ENCODE data around the gene SLC3A2. TPM values are rescaled to one million over a fixed set of nuclear protein-coding genes. Genes with fewer than 3 reads are reported as not detected.

SLC3A2 gene
- total RNA-seq, 1 experiment from 2014 or later = 334 TPM

GRCh38 chr11:62880803-62881578 is at the start of gene SLC3A2 (continued):
- no peak for TF ChIP-seq ZNF532 (CRISPR knock-in tag; IDR thresholded peaks at IDR 0.05; ENCODE audit: borderline replicate concordance)
- no peak for TF ChIP-seq ATF2 (CRISPR knock-in tag; IDR thresholded peaks at IDR 0.05; ENCODE audit: borderline replicate concordance, low read depth)
- no peak for TF ChIP-seq ZNF512 (CRISPR knock-in tag; IDR thresholded peaks at IDR 0.05; ENCODE audit: borderline replicate concordance)
- TF ChIP-seq ZBTB43 (CRISPR knock-in tag; IDR thresholded peaks at IDR 0.05) = no peak
- peak; percentile 55; the same call in 1 of the 2 replicates for TF ChIP-seq USF1 (CRISPR knock-in tag; IDR thresholded peaks at IDR 0.05)
- 0 out of 2 replicates have a peak, but pooled peaks have one; percentile 89 for TF ChIP-seq JUN (CRISPR knock-in tag; IDR thresholded peaks at IDR 0.05)
- TF ChIP-seq E2F1 (CRISPR knock-in tag; IDR thresholded peaks at IDR 0.05) = no peak
- peak; percentile 45; the same call in 1 of the 2 replicates for TF ChIP-seq GABPB1 (CRISPR knock-in tag; IDR thresholded peaks at IDR 0.05)
- no peak for TF ChIP-seq MYBL2 (CRISPR knock-in tag; IDR thresholded peaks at IDR 0.05)
- peak; percentile 72 for TF ChIP-seq FOXP4 (CRISPR knock-in tag; IDR thresholded peaks at IDR 0.05)
- TF ChIP-seq AR (CRISPR knock-in tag; IDR thresholded peaks at IDR 0.05) = 0 out of 2 replicates have a peak, but pooled peaks have one; percentile 23
- no peak for TF ChIP-seq USF2 (CRISPR knock-in tag; IDR thresholded peaks at IDR 0.05)
- TF ChIP-seq NFATC4 (CRISPR knock-in tag; IDR thresholded peaks at IDR 0.05) = 0 out of 2 replicates have a peak, but pooled peaks have one; percentile 66
- TF ChIP-seq MAX (CRISPR knock-in tag; IDR thresholded peaks at IDR 0.05) = peak; percentile 87
- no peak for TF ChIP-seq ZNF425 (CRISPR knock-in tag; conservative IDR thresholded peaks at IDR 0.05)
